HG02970 (cell line): Measurements from ENCODE around the gene CHRNA10.
"Not testable (repeated sequence)": the region's sequence is repeated elsewhere in the genome, so short reads cannot be mapped to it uniquely, and the experiment has no call there.

Source experiments
- ATAC-seq: cut with Tn5 transposase; IDR thresholded peaks from one replicate; pipeline ENCODE4 v1.9.1; 2021; ENCODE audit warnings: mild to moderate bottlenecking, moderate library complexity, moderate number of reproducible peaks; ENCODE audit not compliant: unreplicated experiment, low FRiP score

CHRNA10 gene

GRCh38 chr11:3666023-3666530 is 5.1 kb downstream of the CHRNA10 start:
- no peak for ATAC-seq

GRCh38 chr11:3665336-3666022 is 5.7 kb downstream of the CHRNA10 start:
- ATAC-seq: no peak

DNA sequence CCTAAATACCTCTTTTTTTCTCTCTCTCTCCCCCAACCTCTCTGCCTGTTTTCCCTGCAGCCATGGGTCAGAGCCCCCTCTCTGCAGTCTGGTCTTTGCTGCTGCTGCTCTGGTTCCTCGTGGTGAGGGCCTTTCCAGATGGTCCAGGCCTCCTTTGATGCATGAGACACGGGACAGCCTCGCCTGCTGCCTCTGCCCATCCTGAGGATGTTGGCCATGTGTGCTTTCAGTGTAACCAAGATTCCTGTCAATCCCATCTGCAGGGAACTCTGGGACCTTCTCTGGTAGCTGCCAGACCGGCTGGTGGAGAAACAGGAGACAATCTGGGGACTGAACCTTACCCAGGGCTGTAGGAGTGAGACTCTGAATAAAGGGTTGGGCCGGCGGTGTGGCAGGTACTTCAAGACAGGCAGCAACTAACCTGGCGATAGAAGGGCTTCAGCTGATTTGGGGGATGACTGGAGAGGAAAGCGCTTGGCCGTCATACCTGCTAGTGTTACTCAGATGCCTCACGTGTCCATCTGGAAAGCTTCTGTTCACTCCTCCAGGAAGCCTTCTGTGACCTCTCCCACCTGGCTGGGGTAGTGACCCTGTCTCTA is 7.1 kb downstream of the CHRNA10 start:
- ATAC-seq: no peak

- no peak for ATAC-seq
Measured at GRCh38 chr11:3662856-3663255, 8.3 kb downstream of the CHRNA10 start.

DNA sequence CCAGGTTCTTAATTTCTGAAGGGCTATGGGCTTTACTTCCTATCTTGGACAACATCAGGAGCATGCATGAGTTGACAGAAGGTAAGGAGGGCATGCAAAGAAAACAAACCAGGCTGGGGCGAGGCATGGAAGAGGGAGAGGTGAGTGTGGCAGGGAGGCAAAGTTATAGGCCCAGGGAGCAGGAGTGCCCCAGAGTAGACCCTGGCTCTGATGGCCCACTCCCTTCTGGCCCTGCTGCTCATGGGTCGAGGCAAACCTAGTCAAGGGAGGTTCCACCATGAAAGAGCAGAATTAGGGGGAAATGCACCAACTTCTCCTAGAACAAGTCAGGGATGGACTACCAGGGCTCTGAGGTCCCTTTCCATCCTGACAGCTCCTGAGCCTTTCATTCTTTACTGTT is 10.2 kb downstream of the CHRNA10 start:
- no peak for ATAC-seq

DNA sequence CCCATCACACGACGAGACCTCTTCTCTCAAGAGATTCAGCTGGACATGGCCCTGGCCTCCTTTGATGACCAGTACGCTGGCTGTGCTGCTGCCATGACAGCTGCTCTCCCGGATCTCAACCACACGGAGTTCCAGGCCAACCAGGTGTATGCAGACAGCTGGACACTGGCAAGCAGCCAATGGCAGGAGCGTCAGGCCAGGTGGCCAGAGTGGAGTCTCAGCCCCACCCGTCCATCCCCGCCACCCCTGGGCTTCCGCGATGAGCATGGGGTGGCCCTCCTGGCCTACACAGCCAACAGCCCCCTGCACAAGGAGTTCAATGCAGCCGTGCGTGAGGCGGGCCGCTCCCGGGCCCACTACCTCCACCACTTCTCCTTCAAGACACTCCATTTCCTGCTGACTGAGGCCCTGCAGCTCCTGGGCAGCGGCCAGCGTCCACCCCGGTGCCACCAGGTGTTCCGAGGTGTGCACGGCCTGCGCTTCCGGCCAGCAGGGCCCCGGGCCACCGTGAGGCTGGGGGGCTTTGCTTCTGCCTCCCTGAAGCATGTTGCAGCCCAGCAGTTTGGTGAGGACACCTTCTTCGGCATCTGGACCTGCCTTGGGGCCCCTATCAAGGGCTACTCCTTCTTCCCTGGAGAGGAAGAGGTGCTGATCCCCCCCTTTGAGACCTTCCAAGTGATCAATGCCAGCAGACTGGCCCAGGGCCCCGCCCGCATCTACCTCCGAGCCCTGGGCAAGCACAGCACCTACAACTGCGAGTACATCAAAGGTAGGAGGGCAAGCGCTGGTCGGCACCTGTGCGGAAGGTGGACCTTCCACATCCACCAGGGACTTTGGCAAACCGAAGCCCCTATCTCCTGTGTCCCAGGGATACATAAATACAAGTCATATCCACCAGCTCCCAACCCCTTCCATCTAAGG is 11.3 kb downstream of the CHRNA10 start:
- no peak for ATAC-seq

- no peak for ATAC-seq
Measured at GRCh38 chr11:3658252-3658651, 12.9 kb downstream of the CHRNA10 start.

DNA sequence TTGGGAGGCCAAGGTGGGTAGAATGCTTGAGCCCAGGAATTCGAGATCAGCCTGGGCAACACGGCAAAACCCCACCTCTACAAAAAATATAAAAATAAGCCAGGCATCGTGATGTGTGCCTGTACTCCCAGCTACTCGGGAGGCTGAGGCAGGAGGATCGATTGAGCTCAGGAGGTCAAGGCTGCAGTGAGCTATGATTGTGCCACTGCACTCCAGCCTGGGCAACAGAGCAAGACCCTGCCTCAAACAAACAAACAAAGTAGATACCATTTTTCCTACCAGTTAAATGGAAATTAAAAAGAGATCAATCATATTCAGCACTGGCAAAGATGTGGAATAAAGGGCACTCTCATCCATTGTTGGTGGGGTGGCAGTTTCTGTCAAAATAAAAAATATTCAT is 13.9 kb downstream of the CHRNA10 start:
- not testable (repeated sequence) for ATAC-seq

DNA sequence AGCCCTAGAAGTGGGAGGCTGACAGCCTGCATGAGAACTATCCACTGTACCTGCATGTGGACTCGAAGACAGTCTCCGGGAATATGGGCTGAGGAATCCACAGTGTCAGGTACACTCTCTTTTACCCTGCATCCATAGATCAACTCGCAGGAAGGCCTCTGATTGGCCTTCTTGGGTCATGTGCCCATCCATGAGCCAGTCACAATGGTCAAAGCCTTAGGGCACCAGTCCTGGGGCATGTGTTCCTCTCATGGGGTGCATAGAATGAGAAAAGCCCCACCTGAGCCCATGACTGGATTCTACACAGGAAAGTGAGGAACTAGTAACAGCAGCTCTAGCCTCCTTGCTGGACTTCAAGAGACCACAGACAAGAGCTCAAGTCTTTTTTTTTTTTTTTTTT is 15.6 kb downstream of the CHRNA10 start:
- no peak for ATAC-seq

DNA sequence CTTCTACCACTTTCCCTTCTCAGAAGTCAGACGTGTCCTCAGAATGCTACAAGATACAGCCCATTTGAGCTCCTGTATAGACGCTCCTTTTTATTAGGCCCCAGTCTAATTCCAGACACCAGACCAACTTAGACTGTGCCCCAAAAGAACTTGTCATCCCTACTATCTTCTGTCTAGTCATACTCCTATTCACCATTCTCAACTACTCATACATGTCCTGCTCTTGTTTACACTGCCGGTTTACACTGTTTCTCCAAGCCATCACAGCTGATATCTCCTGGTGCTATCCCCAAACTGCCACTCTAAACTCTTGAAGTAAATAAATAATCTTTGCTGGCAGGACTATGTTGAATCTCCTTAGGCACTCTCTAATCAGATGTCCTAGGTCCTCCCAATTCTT is 18.7 kb downstream of the CHRNA10 start:
- ATAC-seq: not testable (repeated sequence)

DNA sequence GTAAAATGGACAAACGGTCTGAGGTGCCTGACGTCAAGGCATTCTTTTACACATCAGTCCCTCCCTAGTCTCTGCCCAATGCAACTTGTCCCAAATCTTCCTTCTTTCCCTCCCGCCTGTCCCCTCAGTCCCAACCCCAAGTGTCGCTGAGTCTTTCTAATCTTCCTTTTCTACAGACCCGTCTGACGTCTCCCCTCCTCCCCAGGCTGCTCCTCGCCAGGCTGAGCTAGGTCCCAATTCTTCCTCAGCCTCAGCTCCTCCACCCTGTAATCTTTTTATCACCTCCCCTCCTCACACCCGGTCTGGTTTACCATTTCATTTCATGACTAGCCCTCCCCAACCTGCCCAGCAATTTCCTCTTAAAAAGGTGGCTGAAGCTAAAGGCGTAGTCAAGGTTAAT is 21.8 kb downstream of the CHRNA10 start:
- not testable (repeated sequence) for ATAC-seq

DNA sequence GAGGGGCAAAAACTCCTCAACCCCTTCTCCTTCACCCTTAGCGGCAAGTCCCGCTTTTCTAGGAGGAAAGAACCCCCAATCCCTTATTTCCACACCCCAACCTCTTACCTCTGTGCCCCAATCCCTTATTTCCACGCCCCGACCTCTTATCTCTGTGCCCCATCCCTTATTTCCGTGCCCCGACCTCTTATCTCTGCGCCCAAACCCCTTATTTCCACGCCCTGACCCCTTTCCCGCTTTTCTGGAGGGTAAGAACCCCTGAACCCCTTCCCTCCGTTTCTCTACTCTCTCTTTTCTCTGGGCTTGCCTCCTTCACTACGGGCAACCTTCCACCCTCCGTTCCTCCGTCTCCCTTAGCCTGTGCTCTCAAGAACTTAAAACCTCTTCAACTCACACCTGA is 22.3 kb downstream of the CHRNA10 start:
- not testable (repeated sequence) for ATAC-seq

DNA sequence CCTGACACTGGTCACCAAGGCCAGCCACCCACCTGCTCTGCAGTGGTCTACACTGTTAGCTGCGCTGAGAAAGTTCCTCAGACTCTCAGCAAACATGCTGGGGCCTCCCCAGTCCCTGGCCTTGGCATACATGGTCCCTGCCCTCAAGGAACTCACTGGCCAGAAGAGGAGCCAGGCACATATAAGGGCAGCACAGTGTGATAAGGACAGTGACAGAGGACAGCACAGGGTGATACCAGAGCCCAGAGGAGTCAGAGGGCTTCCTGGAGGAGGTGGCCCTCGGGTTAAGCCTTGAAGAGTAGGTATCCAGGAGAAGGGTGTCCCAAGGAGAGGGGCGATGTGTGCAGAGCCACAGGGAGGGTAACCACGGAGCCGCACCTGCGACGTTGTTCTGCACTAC is 25.6 kb downstream of the CHRNA10 start:
- ATAC-seq: no peak

- no peak for ATAC-seq
Measured at GRCh38 chr11:3644817-3645235, 26.4 kb downstream of the CHRNA10 start, which contains the start of gene ART1. Gene ART1 (plus strand): TSS chr11:3645128. CDS start chr11:3659214, 14,086 bp downstream.

DNA sequence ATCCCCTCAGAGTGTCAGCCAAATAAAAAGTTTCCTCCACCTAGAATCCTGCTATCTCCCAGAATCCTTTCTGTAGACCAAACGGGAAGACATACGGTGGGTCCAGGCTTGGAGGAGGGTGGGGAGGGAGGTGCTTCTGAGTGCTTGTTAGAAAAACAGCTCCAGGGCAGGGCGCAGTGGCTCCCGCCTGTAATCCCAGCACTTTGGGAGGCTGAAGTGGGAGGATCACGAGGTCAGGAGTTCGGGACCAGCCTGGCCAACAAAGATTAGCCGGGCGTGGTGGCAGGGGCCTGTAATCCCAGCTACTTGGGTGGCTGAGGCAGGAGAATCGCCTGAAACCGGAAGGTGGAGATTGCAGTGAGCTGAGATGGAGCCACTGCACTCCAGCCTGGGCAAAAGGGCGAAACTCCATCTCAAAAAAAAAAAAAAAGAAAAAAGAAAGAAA is 28.1 kb downstream of the CHRNA10 start:
- not testable (repeated sequence) for ATAC-seq

GRCh38 chr11:3642071-3642951 is 28.9 kb downstream of the CHRNA10 start:
- ATAC-seq: no peak

DNA sequence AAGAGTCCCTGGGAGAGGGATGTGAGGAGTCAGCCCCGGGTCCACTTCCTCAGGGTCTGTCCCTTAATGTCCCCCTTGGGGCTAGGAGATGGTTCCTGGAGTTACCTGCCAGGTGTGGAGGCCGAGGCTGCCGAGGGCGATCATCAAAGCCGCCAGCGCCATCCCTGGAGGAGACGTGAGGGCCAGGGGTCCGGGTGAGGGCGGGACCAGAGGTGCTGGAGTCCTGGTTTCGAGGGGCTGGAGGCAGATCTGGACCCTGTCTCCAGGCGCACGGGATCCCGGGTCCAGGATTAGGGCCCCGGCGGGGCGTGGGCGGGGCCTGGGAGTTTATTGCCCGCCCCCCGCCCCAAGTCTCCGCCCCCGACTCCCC is 29.5 kb downstream of the CHRNA10 start, which contains the start of gene ART5:
Gene ART5, minus strand, starts transcription at position 292 of the 370 bp plus-strand sequence. Its CDS starts 130 bp downstream, at position 162.
- ATAC-seq: no peak

DNA sequence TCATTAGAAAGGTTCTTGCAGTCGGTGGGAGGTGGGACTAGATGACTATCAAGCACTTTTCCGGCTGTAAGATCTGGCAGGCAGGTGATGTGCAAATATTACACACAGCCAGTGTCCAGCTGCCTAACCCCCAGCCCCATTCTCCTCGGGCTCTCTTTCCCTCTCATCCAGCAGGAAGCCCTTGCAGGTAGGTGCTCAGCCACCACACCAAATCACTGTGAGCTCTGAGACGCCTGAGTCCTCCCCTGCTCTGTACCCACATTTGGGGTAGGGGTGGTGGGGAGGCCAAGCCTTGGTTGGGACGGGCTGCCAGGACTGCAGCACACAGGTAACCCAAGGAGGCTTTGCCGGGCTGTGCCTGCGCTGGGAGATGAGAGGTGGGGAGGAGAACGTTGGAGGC is 30.0 kb downstream of the CHRNA10 start:
- ATAC-seq: no peak

DNA sequence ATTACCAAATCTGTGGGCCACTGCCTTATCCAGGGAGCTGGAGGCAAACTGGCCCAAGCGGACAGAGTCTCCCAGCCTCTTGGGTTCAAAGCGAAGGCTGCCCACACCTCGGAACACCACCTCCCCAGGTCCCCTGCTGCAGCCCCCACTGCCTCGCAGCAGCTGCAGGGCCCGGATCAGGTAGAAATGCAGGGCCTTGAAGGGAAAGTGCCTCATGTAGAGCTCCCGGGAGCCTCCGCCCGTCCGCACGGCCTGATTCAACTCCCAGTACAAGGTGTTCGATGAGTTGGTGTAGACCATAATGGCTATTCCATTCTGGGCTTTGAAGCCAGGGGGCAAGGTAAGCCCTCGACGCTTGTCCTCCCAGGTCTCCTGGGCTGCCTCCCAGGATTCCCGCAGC is 31.3 kb downstream of the CHRNA10 start:
- ATAC-seq: no peak

- ATAC-seq: no peak
Measured at GRCh38 chr11:3638513-3638912, 32.7 kb downstream of the CHRNA10 start.
